ENCODE results near the gene SLCO4A1.

Gene SLCO4A1

GRCh38 chr20:62642051-62642665 is at the start of gene SLCO4A1:
Gene SLCO4A1 (plus strand): TSS chr20:62642503. CDS start chr20:62656455, 13,952 bp downstream.
- DNase-seq = peak; percentile 77 to 78
- TF ChIP-seq GATA1 (IDR thresholded peaks at IDR 0.05; ENCODE audit: low read depth, low read length) = no peak
- peak; percentile 62 for TF ChIP-seq POLR2A (IDR thresholded peaks at IDR 0.05; ENCODE audit: low read length)

GRCh38 chr20:62592506-62593177 is 49.7 kb upstream of the SLCO4A1 start:
- no peak for TF ChIP-seq GATA1 (IDR thresholded peaks at IDR 0.05; ENCODE audit: low read depth, low read length)
- TF ChIP-seq POLR2A (IDR thresholded peaks at IDR 0.05; ENCODE audit: low read length) = no peak
- DNase-seq = no peak

- no peak for DNase-seq
- TF ChIP-seq GATA1 (IDR thresholded peaks at IDR 0.05; ENCODE audit: low read depth, low read length) (no peak), POLR2A (IDR thresholded peaks at IDR 0.05; ENCODE audit: low read length) (no peak)
Measured at GRCh38 chr20:62593616-62594015, 48.7 kb upstream of the SLCO4A1 start.

GRCh38 chr20:62595069-62595468 is 47.2 kb upstream of the SLCO4A1 start:
- DNase-seq = no peak
- TF ChIP-seq POLR2A (IDR thresholded peaks at IDR 0.05; ENCODE audit: low read length) (no peak), GATA1 (IDR thresholded peaks at IDR 0.05; ENCODE audit: low read depth, low read length) (no peak)

- no peak for DNase-seq
Measured at GRCh38 chr20:62595491-62595890, 46.8 kb upstream of the SLCO4A1 start.

GRCh38 chr20:62596486-62596885 is 45.8 kb upstream of the SLCO4A1 start:
- no peak for DNase-seq
- TF ChIP-seq POLR2A (IDR thresholded peaks at IDR 0.05; ENCODE audit: low read length) (no peak), GATA1 (IDR thresholded peaks at IDR 0.05; ENCODE audit: low read depth, low read length) (no peak)

More at GRCh38 chr20:62595491-62595890, 46.8 kb upstream of the SLCO4A1 start:
- TF ChIP-seq GATA1 (IDR thresholded peaks at IDR 0.05; ENCODE audit: low read depth, low read length) (no peak), POLR2A (IDR thresholded peaks at IDR 0.05; ENCODE audit: low read length) (no peak)

- no peak for DNase-seq
- TF ChIP-seq GATA1 (IDR thresholded peaks at IDR 0.05; ENCODE audit: low read depth, low read length) (no peak), POLR2A (IDR thresholded peaks at IDR 0.05; ENCODE audit: low read length) (no peak)
Measured at GRCh38 chr20:62596921-62597320, 45.4 kb upstream of the SLCO4A1 start.

GRCh38 chr20:62597416-62598115 is 44.7 kb upstream of the SLCO4A1 start:
- no peak for TF ChIP-seq POLR2A (IDR thresholded peaks at IDR 0.05; ENCODE audit: low read length)
- no peak for TF ChIP-seq GATA1 (IDR thresholded peaks at IDR 0.05; ENCODE audit: low read depth, low read length)
- DNase-seq = no peak

- TF ChIP-seq POLR2A (IDR thresholded peaks at IDR 0.05; ENCODE audit: low read length) (no peak), GATA1 (IDR thresholded peaks at IDR 0.05; ENCODE audit: low read depth, low read length) (no peak)
- peak; percentile 54 to 76 for DNase-seq
Measured at GRCh38 chr20:62598761-62599194, 43.5 kb upstream of the SLCO4A1 start.

- no peak for DNase-seq
- TF ChIP-seq GATA1 (IDR thresholded peaks at IDR 0.05; ENCODE audit: low read depth, low read length) (no peak), POLR2A (IDR thresholded peaks at IDR 0.05; ENCODE audit: low read length) (no peak)
Measured at GRCh38 chr20:62599216-62600110, 42.8 kb upstream of the SLCO4A1 start.

GRCh38 chr20:62601172-62601571 is 41.1 kb upstream of the SLCO4A1 start:
- no peak for DNase-seq
- TF ChIP-seq GATA1 (IDR thresholded peaks at IDR 0.05; ENCODE audit: low read depth, low read length) = no peak
- no peak for TF ChIP-seq POLR2A (IDR thresholded peaks at IDR 0.05; ENCODE audit: low read length)

GRCh38 chr20:62601714-62602113 is 40.6 kb upstream of the SLCO4A1 start:
- TF ChIP-seq POLR2A (IDR thresholded peaks at IDR 0.05; ENCODE audit: low read length) (no peak), GATA1 (IDR thresholded peaks at IDR 0.05; ENCODE audit: low read depth, low read length) (no peak)
- DNase-seq = no peak

GRCh38 chr20:62602550-62602949 is 39.8 kb upstream of the SLCO4A1 start:
- no peak for DNase-seq
- no peak for TF ChIP-seq POLR2A (IDR thresholded peaks at IDR 0.05; ENCODE audit: low read length)
- TF ChIP-seq GATA1 (IDR thresholded peaks at IDR 0.05; ENCODE audit: low read depth, low read length) = no peak
